Stimulated activated CD4-positive, alpha-beta T cell treated with anti-CD3 and anti-CD28 coated beads, Interleukin-15, amount 100 ng/mL, for 1 hour (primary cell): ENCODE results near the gene YIPF3.

Experiments
- DNase-seq, 2 donors: peaks; one replicate each; pipeline ENCODE4 v3.0.0-alpha.2; 2020; ENCODE audit warnings: low read depth in 1 of 2, low spot score in 1 of 2

The YIPF3 gene

GRCh38 chr6:43493833-43494232 is 22.9 kb downstream of the YIPF3 start:
- DNase-seq = no peak

GRCh38 chr6:43493230-43493629 is 23.5 kb downstream of the YIPF3 start:
- no peak for DNase-seq

- DNase-seq = no peak
Measured at GRCh38 chr6:43492673-43493072, 24.1 kb downstream of the YIPF3 start.

GRCh38 chr6:43491750-43492661 is 24.7 kb downstream of the YIPF3 start:
- DNase-seq = no peak

GRCh38 chr6:43490523-43490939 is 26.2 kb downstream of the YIPF3 start:
- DNase-seq = no peak

GRCh38 chr6:43489277-43490072 is 27.3 kb downstream of the YIPF3 start:
- no peak for DNase-seq

GRCh38 chr6:43488667-43489276 is 28.0 kb downstream of the YIPF3 start:
- no peak for DNase-seq

GRCh38 chr6:43481591-43482236 is 35.0 kb downstream of the YIPF3 start:
- DNase-seq = no peak

GRCh38 chr6:43481075-43481474 is 35.7 kb downstream of the YIPF3 start:
- no peak for DNase-seq

- DNase-seq = no peak
Measured at GRCh38 chr6:43478008-43478372, 38.7 kb downstream of the YIPF3 start.

- peak; percentile 93 to 99 for DNase-seq
Measured at GRCh38 chr6:43477235-43478007, 39.3 kb downstream of the YIPF3 start, which contains the start of gene TJAP1. Gene TJAP1 (plus strand): TSS chr6:43477570. CDS start chr6:43499002, 21,432 bp downstream.

GRCh38 chr6:43476746-43477145 is 40.0 kb downstream of the YIPF3 start:
- DNase-seq = no peak

- DNase-seq = no peak
Measured at GRCh38 chr6:43475516-43475915, 41.2 kb downstream of the YIPF3 start.

- DNase-seq = no peak
Measured at GRCh38 chr6:43472515-43472914, 44.2 kb downstream of the YIPF3 start.

- DNase-seq = no peak
Measured at GRCh38 chr6:43471399-43471798, 45.3 kb downstream of the YIPF3 start.

- no peak for DNase-seq
Measured at GRCh38 chr6:43469947-43470346, 46.8 kb downstream of the YIPF3 start.

GRCh38 chr6:43468748-43469681 is 47.7 kb downstream of the YIPF3 start:
- no peak for DNase-seq

- DNase-seq = no peak
Measured at GRCh38 chr6:43468240-43468639, 48.5 kb downstream of the YIPF3 start.

- no peak for DNase-seq
Measured at GRCh38 chr6:43467752-43468151, 49.0 kb downstream of the YIPF3 start.
